Activated CD8-positive, alpha-beta memory T cell treated with anti-CD3 and anti-CD28 coated beads for 36 hours (primary cell): Measurements from ENCODE around the gene PNMA8A. TPM values are rescaled to one million over a fixed set of nuclear protein-coding genes. Genes with fewer than 3 reads are reported as not detected.

Source experiments
- CTCF ChIA-PET: fragments of 350-600 bp; sonication (Branson Sonifier 250); formaldehyde crosslinking; loops from one replicate; lab custom pipeline; 2021; ENCODE audit warnings: antibody characterized with exemption; lab: Charles Lee
- POLR2A ChIA-PET: fragments of 350-600 bp; sonication (Branson Sonifier 250); formaldehyde crosslinking; loops from one replicate; lab custom pipeline; 2021; ENCODE audit warnings: antibody characterized with exemption; lab: Charles Lee
- total RNA-seq, 2 experiments: library from RNA; stranded (reverse); gene quantifications; one replicate each; pipeline ENCODE4 v1.2.3, GENCODE V29; 2021

The PNMA8A gene
- total RNA-seq, 2 experiments from 2014 or later, result 1.1 to 1.2 TPM

GRCh38 chr19:46475986-46476385 is 4.6 kb upstream of the PNMA8A start:
- ChIA-PET CTCF (no interaction called here), POLR2A (no interaction called here)

GRCh38 chr19:46474211-46474610 is 2.8 kb upstream of the PNMA8A start:
- POLR2A ChIA-PET, result no interaction called here
- CTCF ChIA-PET, result interaction anchor here (0.9 to 2.1 kb wide), 3 partner anchors 13 to 78 kb away, joined by 3 to 4 read pairs (median 4); no protein-coding TSS in a partner anchor

- ChIA-PET CTCF (interaction anchor here (1.2 kb wide), 1 partner anchor 77 kb away, joined by 5 read pairs; no protein-coding TSS in a partner anchor), POLR2A (no interaction called here)
These were observed 1.2 kb upstream of the PNMA8A start for GRCh38 chr19:46472592-46472991.

GRCh38 chr19:46471811-46472543 is 614 bp upstream of the PNMA8A start:
- ChIA-PET POLR2A (no interaction called here), CTCF (interaction anchor here (1.2 kb wide), 1 partner anchor 76 kb away, joined by 5 read pairs; no protein-coding TSS in a partner anchor)

- POLR2A ChIA-PET, result no interaction called here
- CTCF ChIA-PET, result interaction anchor here (0.9 to 1.5 kb wide), 3 partner anchors 14 to 75 kb away, joined by 3 to 6 read pairs (median 4); no protein-coding TSS in a partner anchor
These were observed 987 bp downstream of the PNMA8A start for GRCh38 chr19:46470376-46470775.

- ChIA-PET CTCF (interaction anchor here (1.2 to 1.5 kb wide), 2 partner anchors 15 to 75 kb away, joined by 4 to 6 read pairs; no protein-coding TSS in a partner anchor), POLR2A (no interaction called here)
These were observed 1.7 kb downstream of the PNMA8A start for GRCh38 chr19:46469541-46470185.

GRCh38 chr19:46466536-46467196 is 4.7 kb downstream of the PNMA8A start:
- ChIA-PET CTCF (interaction anchor here (0.7 kb wide), 2 partner anchors 37 to 414 kb away, joined by 3 read pairs; no protein-coding TSS in a partner anchor), POLR2A (no interaction called here)

- ChIA-PET POLR2A (no interaction called here), CTCF (interaction anchor here (0.5 to 1.2 kb wide), 2 partner anchors 68 to 486 kb away, joined by 3 read pairs; no protein-coding TSS in a partner anchor)
These were observed 7.8 kb downstream of the PNMA8A start for GRCh38 chr19:46463516-46463915.

- CTCF ChIA-PET, result interaction anchor here (1.0 kb wide), 1 partner anchor 10 kb away, joined by 3 read pairs; no protein-coding TSS in a partner anchor
- POLR2A ChIA-PET, result no interaction called here
These were observed 9.8 kb downstream of the PNMA8A start for GRCh38 chr19:46461537-46461936.

- CTCF ChIA-PET, result interaction anchor here (1.0 kb wide), 1 partner anchor 10 kb away, joined by 3 read pairs; no protein-coding TSS in a partner anchor
These were observed 10.4 kb downstream of the PNMA8A start for GRCh38 chr19:46460981-46461380.

GRCh38 chr19:46460055-46460454 is 11.3 kb downstream of the PNMA8A start:
- ChIA-PET POLR2A (no interaction called here), CTCF (no interaction called here)

More at GRCh38 chr19:46460981-46461380, 10.4 kb downstream of the PNMA8A start:
- POLR2A ChIA-PET, result no interaction called here

GRCh38 chr19:46456930-46457329 is 14.4 kb downstream of the PNMA8A start:
- CTCF ChIA-PET, result no interaction called here
- POLR2A ChIA-PET, result no interaction called here

- ChIA-PET CTCF (interaction anchor here (0.7 kb wide), 1 partner anchor 40 kb away, joined by 3 read pairs; no protein-coding TSS in a partner anchor), POLR2A (no interaction called here)
These were observed 17.1 kb downstream of the PNMA8A start for GRCh38 chr19:46454244-46454643.

- ChIA-PET CTCF (no interaction called here), POLR2A (no interaction called here)
These were observed 17.7 kb downstream of the PNMA8A start for GRCh38 chr19:46453661-46454060.

GRCh38 chr19:46452186-46452585 is 19.2 kb downstream of the PNMA8A start:
- POLR2A ChIA-PET, result no interaction called here
- CTCF ChIA-PET, result interaction anchor here (1.0 kb wide), 1 partner anchor 16 kb away, joined by 3 read pairs; no protein-coding TSS in a partner anchor

- POLR2A ChIA-PET, result interaction anchor here (0.7 kb wide), 1 partner anchor 15 kb away, joined by 3 read pairs; no protein-coding TSS in a partner anchor
- CTCF ChIA-PET, result interaction anchor here (0.9 to 1.0 kb wide), 2 partner anchors 10 to 17 kb away, joined by 3 read pairs; no protein-coding TSS in a partner anchor
These were observed 20.0 kb downstream of the PNMA8A start for GRCh38 chr19:46451352-46451751.

GRCh38 chr19:46450737-46451136 is 20.6 kb downstream of the PNMA8A start:
- ChIA-PET POLR2A (no interaction called here), CTCF (interaction anchor here (0.9 kb wide), 1 partner anchor 11 kb away, joined by 3 read pairs; no protein-coding TSS in a partner anchor)

GRCh38 chr19:46449228-46449627 is 22.1 kb downstream of the PNMA8A start:
- ChIA-PET CTCF (interaction anchor here (0.6 kb wide), 1 partner anchor 205 kb away, joined by 3 read pairs; no protein-coding TSS in a partner anchor), POLR2A (no interaction called here)

GRCh38 chr19:46448601-46449000 is 22.8 kb downstream of the PNMA8A start:
- POLR2A ChIA-PET, result no interaction called here
- CTCF ChIA-PET, result interaction anchor here (0.6 kb wide), 2 partner anchors 25 to 205 kb away, joined by 3 read pairs; no protein-coding TSS in a partner anchor
